ENCODE data around the gene KCNH1.

- no peak for TF ChIP-seq POLR2A (IDR thresholded peaks at IDR 0.05)
- TF ChIP-seq CTCF (IDR thresholded peaks at IDR 0.05 in 8 of 11, conservative IDR thresholded peaks at IDR 0.05 in 3 of 11) = no peak
- TF ChIP-seq POLR2AphosphoS5 (IDR thresholded peaks at IDR 0.05) = no peak
Observed at GRCh38 chr1:210633636-210634035, 500.3 kb downstream of the KCNH1 start.
